A549 (cell line): ENCODE measurements around the gene FFAR1.
"Not testable (repeated sequence)": the region's sequence is repeated elsewhere in the genome, so short reads cannot be mapped to it uniquely, and the experiment has no call there.

Experiments
- CEBPB ChIP-seq, 2 experiments: fragments of >200 bp in 1 of 2; sonication (Bioruptor Twin) in 1 of 2; formaldehyde crosslinking in 1 of 2; IDR thresholded peaks; 2 replicates each; pipeline ENCODE4 v1.6.1; 2012 to 2016
- CTCF ChIP-seq: fragments of >200 bp; sonication (Bioruptor Twin); formaldehyde crosslinking; IDR thresholded peaks from 3 replicates; pipeline ENCODE4 v1.5.1; 2016
- EP300 ChIP-seq, 2 experiments: fragments of >200 bp; sonication (Bioruptor Twin); formaldehyde crosslinking; IDR thresholded peaks; 2 replicates in 1 of 2; 3 replicates in 1 of 2; pipeline ENCODE4 v1.6.1; 2016 to 2017
- HDAC2 ChIP-seq: fragments of 200-600 bp; sonication (generic); IDR thresholded peaks from 2 replicates; pipeline ENCODE4 v1.6.1; 2016
- HOXB13 ChIP-seq: fragments of 250-450 bp; sonication (Bioruptor Pico); IDR thresholded peaks from 2 replicates; pipeline ENCODE4 v1.5.0; 2020; ENCODE audit warnings: low read depth, mild to moderate bottlenecking, moderate library complexity
- MAX ChIP-seq: IDR thresholded peaks from 2 replicates; pipeline ENCODE4 v1.6.1; 2012
- NR3C1 ChIP-seq: fragments of >200 bp; sonication (Bioruptor Twin); formaldehyde crosslinking; IDR thresholded peaks from 3 replicates; pipeline ENCODE4 v1.6.1; 2017
- REST ChIP-seq: fragments of 200-600 bp; sonication (generic); IDR thresholded peaks from 2 replicates; pipeline ENCODE4 v1.6.1; 2016; ENCODE audit warnings: antibody characterized with exemption, mild to moderate bottlenecking, moderate library complexity
- RNF2 ChIP-seq: fragments of 200-600 bp; sonication (generic); IDR thresholded peaks from 2 replicates; pipeline ENCODE4 v1.6.1; 2016; ENCODE audit warnings: low read depth, mild to moderate bottlenecking, antibody characterized with exemption, moderate library complexity, borderline replicate concordance
- TFCP2L1 ChIP-seq: fragments of 250-450 bp; sonication (Bioruptor Pico); IDR thresholded peaks from 2 replicates; pipeline ENCODE4 v1.5.0; 2021; ENCODE audit warnings: mild to moderate bottlenecking

- not testable (repeated sequence) for TF ChIP-seq HOXB13; CTCF; EP300 (IDR thresholded peaks at IDR 0.05); MAX; NR3C1; TFCP2L1 (CRISPR knock-in tag); REST; HDAC2; RNF2
- TF ChIP-seq CEBPB (IDR thresholded peaks at IDR 0.05): peak; percentile 67 to 76; a peak in 3 of 4 replicates
Observed at GRCh38 chr19:35379545-35379944, 31.8 kb downstream of the FFAR1 start.
